ENCODE data around the gene CPNE4. TPM values are rescaled to one million over a fixed set of nuclear protein-coding genes. Genes with fewer than 3 reads are reported as not detected.

CPNE4 gene
- total RNA-seq, 1 donor from 2014 or later: 0.83 TPM

- TF ChIP-seq CTCF (IDR thresholded peaks at IDR 0.05): no peak
- intact Hi-C loops (cut with DNase I): no loop called here
- DNase-seq (no peak), ATAC-seq (no peak)
- H3K27ac ChIP-seq: no peak overlapping the region
- no peaks in the 10 kb centered on the region for H3K36me3 ChIP-seq
- no peaks in the 10 kb centered on the region for H3K9me3 ChIP-seq
- no peaks in the 10 kb centered on the region for H3K27me3 ChIP-seq (ENCODE audit: low read depth)
- no peak overlapping the region for H3K4me3 ChIP-seq
- H3K4me1 ChIP-seq: no peaks in the 10 kb centered on the region
These were observed 488.4 kb downstream of the CPNE4 start for GRCh38 chr3:131546441-131546840.

- no peak overlapping the region for H3K4me3 ChIP-seq
- H3K4me1 ChIP-seq: no peaks in the 10 kb centered on the region
- DNase-seq (no peak), ATAC-seq (no peak)
- no peak overlapping the region for H3K27ac ChIP-seq
- H3K36me3 ChIP-seq: no peaks in the 10 kb centered on the region
- no peaks in the 10 kb centered on the region for H3K27me3 ChIP-seq (ENCODE audit: low read depth)
- TF ChIP-seq CTCF (IDR thresholded peaks at IDR 0.05): no peak
- intact Hi-C loops (cut with DNase I): no loop called here
- no peaks in the 10 kb centered on the region for H3K9me3 ChIP-seq
These were observed 490.3 kb downstream of the CPNE4 start for GRCh38 chr3:131544557-131544956.

- no peak for TF ChIP-seq CTCF (IDR thresholded peaks at IDR 0.05)
- no peak overlapping the region for H3K4me3 ChIP-seq
- no peak for DNase-seq
These were observed 491.1 kb downstream of the CPNE4 start for GRCh38 chr3:131543714-131544113.

GRCh38 chr3:131541288-131541687, 493.5 kb downstream of the CPNE4 start:
- no peak for ATAC-seq
- DNase-seq: no peak

More at GRCh38 chr3:131543714-131544113, 491.1 kb downstream of the CPNE4 start:
- no peaks in the 10 kb centered on the region for H3K27me3 ChIP-seq (ENCODE audit: low read depth)
- H3K36me3 ChIP-seq: no peaks in the 10 kb centered on the region
- ATAC-seq: no peak
- no peak overlapping the region for H3K27ac ChIP-seq
- H3K9me3 ChIP-seq: no peaks in the 10 kb centered on the region
- H3K4me1 ChIP-seq: no peaks in the 10 kb centered on the region
- intact Hi-C loops (cut with DNase I): no loop called here

GRCh38 chr3:131540821-131541220, 494.0 kb downstream of the CPNE4 start:
- Histone ChIP-seq H3K4me3 (no peak overlapping the region), H3K9me3 (no peaks in the 10 kb centered on the region), H3K27ac (no peak overlapping the region), H3K4me1 (no peaks in the 10 kb centered on the region), H3K36me3 (no peaks in the 10 kb centered on the region), H3K27me3 (ENCODE audit: low read depth) (no peaks in the 10 kb centered on the region)
- ATAC-seq (no peak), DNase-seq (no peak)
- intact Hi-C loops (cut with DNase I): no loop called here
- no peak for TF ChIP-seq CTCF (IDR thresholded peaks at IDR 0.05)

More at GRCh38 chr3:131541288-131541687, 493.5 kb downstream of the CPNE4 start:
- intact Hi-C loops (cut with DNase I): no loop called here
- no peak overlapping the region for H3K4me3 ChIP-seq
- H3K27me3 ChIP-seq (ENCODE audit: low read depth): no peaks in the 10 kb centered on the region
- no peaks in the 10 kb centered on the region for H3K9me3 ChIP-seq
- no peak overlapping the region for H3K27ac ChIP-seq
- no peak for TF ChIP-seq CTCF (IDR thresholded peaks at IDR 0.05)
- no peaks in the 10 kb centered on the region for H3K36me3 ChIP-seq
- no peaks in the 10 kb centered on the region for H3K4me1 ChIP-seq

- Histone ChIP-seq H3K4me3 (no peak overlapping the region), H3K36me3 (no peaks in the 10 kb centered on the region), H3K27ac (no peak overlapping the region), H3K27me3 (ENCODE audit: low read depth) (no peaks in the 10 kb centered on the region), H3K9me3 (no peaks in the 10 kb centered on the region), H3K4me1 (no peaks in the 10 kb centered on the region)
- intact Hi-C loops (cut with DNase I): no loop called here
- no peak for ATAC-seq
- no peak for DNase-seq
- no peak for TF ChIP-seq CTCF (IDR thresholded peaks at IDR 0.05)
These were observed 494.7 kb downstream of the CPNE4 start for GRCh38 chr3:131540143-131540542.
